DOHH2 (cell line): ENCODE results near the gene ARL5A.

ENCODE experiments used
- H3F3A ChIP-seq: fragments of 200-600 bp; sonication (generic), shearing (Covaris generic); 2 replicates; pipeline ENCODE4 v1.6.0; 2016; ENCODE audit warnings: antibody characterized with exemption, mild to moderate bottlenecking; ENCODE audit not compliant: control insufficient read depth, insufficient read depth
- H3K27ac ChIP-seq: fragments of 200-600 bp; sonication (generic); 2 replicates; pipeline ENCODE4 v1.5.1; 2014; ENCODE audit warnings: low read depth, mild to moderate bottlenecking, low read length, moderate library complexity
- H3K27me3 ChIP-seq: fragments of 200-600 bp; sonication (generic); 2 replicates; pipeline ENCODE4 v1.6.1; 2014; ENCODE audit warnings: mild to moderate bottlenecking, low read length, mixed read lengths; ENCODE audit not compliant: control insufficient read depth
- H3K36me3 ChIP-seq: fragments of 200-600 bp; sonication (generic); 2 replicates; pipeline ENCODE4 v1.6.1; 2014; ENCODE audit warnings: mild to moderate bottlenecking, low read length, moderate library complexity, mixed read lengths; ENCODE audit not compliant: control insufficient read depth
- H3K4me1 ChIP-seq: fragments of 200-600 bp; sonication (generic); 2 replicates; pipeline ENCODE4 v1.6.1; 2014; ENCODE audit warnings: mild to moderate bottlenecking, low read length, mixed read lengths; ENCODE audit not compliant: control insufficient read depth
- H3K4me2 ChIP-seq: fragments of 200-600 bp; sonication (generic); 2 replicates; pipeline ENCODE4 v1.6.0; 2014; ENCODE audit warnings: mild to moderate bottlenecking, low read length, moderate library complexity
- H3K4me3 ChIP-seq: fragments of 200-600 bp; sonication (generic); 2 replicates; pipeline ENCODE4 v1.5.1; 2014; ENCODE audit warnings: mild to moderate bottlenecking, low read length, mixed read lengths
- H3K79me2 ChIP-seq: fragments of 200-600 bp; sonication (generic); 2 replicates; pipeline ENCODE4 v1.6.1; 2014; ENCODE audit warnings: mild to moderate bottlenecking, low read length, mixed read lengths; ENCODE audit not compliant: control insufficient read depth
- H3K9me2 ChIP-seq: fragments of 200-600 bp; sonication (generic); replicated peaks from 2 replicates; pipeline ENCODE4 v1.6.1; 2014; ENCODE audit warnings: mild to moderate bottlenecking, low read length, mixed read lengths; ENCODE audit not compliant: control insufficient read depth
- H3K9me3 ChIP-seq: fragments of 200-600 bp; sonication (generic); 2 replicates; pipeline ENCODE4 v1.6.1; 2014; ENCODE audit warnings: antibody characterized with exemption, low read length, mixed read lengths; ENCODE audit not compliant: control insufficient read depth, insufficient read depth
- H4K20me1 ChIP-seq: fragments of 200-600 bp; sonication (generic); 2 replicates; pipeline ENCODE4 v1.6.0; 2014; ENCODE audit warnings: low read depth, mild to moderate bottlenecking, antibody characterized with exemption, low read length, moderate library complexity; ENCODE audit not compliant: control insufficient read depth, insufficient read depth
- CTCF ChIP-seq: fragments of 200-600 bp; sonication (generic); IDR thresholded peaks from one replicate; pipeline ENCODE4 v1.5.1; 2014; ENCODE audit warnings: antibody characterized with exemption, mild to moderate bottlenecking, low read depth, low read length; ENCODE audit not compliant: poor library complexity, severe bottlenecking
- EZH2phosphoT487 ChIP-seq: fragments of 200-600 bp; sonication (generic); IDR thresholded peaks from 2 replicates; pipeline ENCODE4 v1.6.1; 2017; ENCODE audit warnings: borderline replicate concordance, mild to moderate bottlenecking, antibody characterized with exemption, low read length, moderate library complexity, mixed read lengths

The ARL5A gene

GRCh38 chr2:151841047-151841424, 12.8 kb upstream of the ARL5A start:
- Histone ChIP-seq H3K9me2 (no peaks in the 10 kb centered on the region), H3F3A (no peaks in the 10 kb centered on the region), H3K9me3 (no peaks in the 10 kb centered on the region), H3K4me1 (peaks cover 8% of the 10 kb centered on the region), H3K27me3 (no peaks in the 10 kb centered on the region), H3K79me2 (no peaks in the 10 kb centered on the region), H4K20me1 (no peaks in the 10 kb centered on the region), H3K27ac (no peak overlapping the region), H3K4me2 (no peak overlapping the region), H3K4me3 (no peak overlapping the region), H3K36me3 (no peaks in the 10 kb centered on the region)
- TF ChIP-seq EZH2phosphoT487 (no peak), CTCF (no peak)

- Histone ChIP-seq H4K20me1 (no peaks in the 10 kb centered on the region), H3K27ac (no peak overlapping the region), H3F3A (no peaks in the 10 kb centered on the region), H3K4me3 (no peak overlapping the region), H3K9me3 (no peaks in the 10 kb centered on the region), H3K27me3 (no peaks in the 10 kb centered on the region), H3K79me2 (no peaks in the 10 kb centered on the region), H3K4me1 (peaks cover 14% of the 10 kb centered on the region), H3K9me2 (no peaks in the 10 kb centered on the region), H3K36me3 (no peaks in the 10 kb centered on the region), H3K4me2 (no peak overlapping the region)
- TF ChIP-seq CTCF (no peak), EZH2phosphoT487 (no peak)
Observed at GRCh38 chr2:151840216-151841046, 12.2 kb upstream of the ARL5A start.

- H3K4me2 ChIP-seq = no peak overlapping the region
- H3K9me2 ChIP-seq = no peaks in the 10 kb centered on the region
- no peaks in the 10 kb centered on the region for H3K27me3 ChIP-seq
- no peaks in the 10 kb centered on the region for H3K9me3 ChIP-seq
- no peak overlapping the region for H3K4me3 ChIP-seq
- H3F3A ChIP-seq = peaks cover 2% of the 10 kb centered on the region; the same call in 1 of the 2 replicates
- TF ChIP-seq CTCF (no peak), EZH2phosphoT487 (no peak)
- H3K27ac ChIP-seq = no peak overlapping the region
- H4K20me1 ChIP-seq = no peaks in the 10 kb centered on the region
- peaks cover 23% of the 10 kb centered on the region for H3K4me1 ChIP-seq
- no peaks in the 10 kb centered on the region for H3K79me2 ChIP-seq
- no peaks in the 10 kb centered on the region for H3K36me3 ChIP-seq
Observed at GRCh38 chr2:151837926-151838325, 9.7 kb upstream of the ARL5A start.
